Lower leg skin (tissue), 4 donors: ENCODE results near the gene IL1A. TPM values are rescaled to one million over a fixed set of nuclear protein-coding genes. Genes with fewer than 3 reads are reported as not detected.

Source experiments
- DNase-seq, 2 donors: peaks; one replicate each; pipeline ENCODE4 v3.0.0-alpha.2; 2019; ENCODE audit warnings: low spot score in 2 of 2
- H3K4me3 ChIP-seq: fragments of 200-600 bp; sonication (generic); 2 replicates; pipeline ENCODE4 v1.5.1; 2017; ENCODE audit warnings: mild to moderate bottlenecking, low read depth; ENCODE audit not compliant: poor library complexity, severe bottlenecking
- POLR2A ChIP-seq, 2 donors: fragments of 450-650 bp; IDR thresholded peaks; one replicate each; pipeline ENCODE4 v1.6.1; 2016 to 2017; ENCODE audit warnings: antibody characterized with exemption in 2 of 2, mild to moderate bottlenecking in 1 of 2, moderate library complexity in 1 of 2
- WGBS, 2 donors: methylation state at CpG; one replicate each; pipeline ENCODE4 v1.1.5; 2018; 5-methylcytosine and 5-hydroxymethylcytosine counted together
- intact Hi-C: fragments of 100-400 bp; cut with DNase I; formaldehyde crosslinking; loops from one replicate; pipeline ENCODE4 v1.15.0; 2023; ENCODE audit warnings: low total_unique reads
- total RNA-seq, 4 donors: library from RNA; depleted of rRNA; stranded (reverse); fragments of >200 nt; gene quantifications; one replicate each; pipeline ENCODE4 v1.1.0, GENCODE V29; 2016
- TF ChIP-seq, protein P1 (sequence below), 3 donors: fragments of 450-650 bp; IDR thresholded peaks; one replicate each; pipeline ENCODE4 v1.5.1; 2016; ENCODE audit warnings: antibody characterized with exemption in 3 of 3, mild to moderate bottlenecking in 3 of 3, moderate library complexity in 2 of 3

IL1A gene
- total RNA-seq, 4 donors from 2014 or later: 0.53 to 5.3 (median 0.84) TPM

DNA sequence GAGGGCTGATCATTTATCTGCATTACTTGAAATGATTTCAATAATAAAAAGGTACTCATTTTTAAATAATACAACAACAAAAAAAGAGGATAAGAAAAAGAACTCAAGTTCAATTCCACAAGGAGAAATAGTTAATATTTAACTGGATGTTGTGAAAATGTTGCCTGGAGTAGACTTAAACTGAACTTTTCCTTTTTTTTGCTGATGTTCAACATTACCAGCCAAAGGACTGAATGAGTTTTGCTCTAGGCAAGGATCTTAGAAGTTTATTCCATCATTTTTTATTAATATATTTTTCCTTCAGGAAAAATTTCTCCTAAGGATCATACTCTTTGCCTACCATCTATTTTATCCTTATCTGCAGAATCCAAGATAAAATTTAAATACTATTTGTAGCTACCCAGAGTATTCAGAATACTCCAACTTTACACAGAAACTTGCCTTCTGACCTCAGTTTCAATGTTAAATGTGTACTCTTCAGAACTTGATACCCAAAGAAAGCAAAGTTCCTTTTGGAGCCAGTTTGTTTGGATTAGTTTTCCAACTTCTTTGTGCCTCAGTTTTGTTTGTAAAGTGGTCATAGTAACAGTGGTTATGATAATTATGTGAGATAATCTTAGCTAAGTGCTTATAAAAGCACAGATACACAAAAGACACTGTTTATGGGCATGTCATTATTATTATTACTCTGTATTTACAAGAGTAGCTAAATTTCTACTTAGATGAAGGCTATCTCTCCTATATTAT lies 32.7 kb downstream of the IL1A start:
- H3K4me3 ChIP-seq: no peak overlapping the region
- intact Hi-C loops: loop anchor here (5.0 kb wide), 1 partner anchor 191 kb away; no protein-coding TSS in a partner anchor
- DNase-seq: no peak
- TF ChIP-seq, protein P1, sequence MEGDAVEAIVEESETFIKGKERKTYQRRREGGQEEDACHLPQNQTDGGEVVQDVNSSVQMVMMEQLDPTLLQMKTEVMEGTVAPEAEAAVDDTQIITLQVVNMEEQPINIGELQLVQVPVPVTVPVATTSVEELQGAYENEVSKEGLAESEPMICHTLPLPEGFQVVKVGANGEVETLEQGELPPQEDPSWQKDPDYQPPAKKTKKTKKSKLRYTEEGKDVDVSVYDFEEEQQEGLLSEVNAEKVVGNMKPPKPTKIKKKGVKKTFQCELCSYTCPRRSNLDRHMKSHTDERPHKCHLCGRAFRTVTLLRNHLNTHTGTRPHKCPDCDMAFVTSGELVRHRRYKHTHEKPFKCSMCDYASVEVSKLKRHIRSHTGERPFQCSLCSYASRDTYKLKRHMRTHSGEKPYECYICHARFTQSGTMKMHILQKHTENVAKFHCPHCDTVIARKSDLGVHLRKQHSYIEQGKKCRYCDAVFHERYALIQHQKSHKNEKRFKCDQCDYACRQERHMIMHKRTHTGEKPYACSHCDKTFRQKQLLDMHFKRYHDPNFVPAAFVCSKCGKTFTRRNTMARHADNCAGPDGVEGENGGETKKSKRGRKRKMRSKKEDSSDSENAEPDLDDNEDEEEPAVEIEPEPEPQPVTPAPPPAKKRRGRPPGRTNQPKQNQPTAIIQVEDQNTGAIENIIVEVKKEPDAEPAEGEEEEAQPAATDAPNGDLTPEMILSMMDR (IDR thresholded peaks at IDR 0.05): no peak

DNA sequence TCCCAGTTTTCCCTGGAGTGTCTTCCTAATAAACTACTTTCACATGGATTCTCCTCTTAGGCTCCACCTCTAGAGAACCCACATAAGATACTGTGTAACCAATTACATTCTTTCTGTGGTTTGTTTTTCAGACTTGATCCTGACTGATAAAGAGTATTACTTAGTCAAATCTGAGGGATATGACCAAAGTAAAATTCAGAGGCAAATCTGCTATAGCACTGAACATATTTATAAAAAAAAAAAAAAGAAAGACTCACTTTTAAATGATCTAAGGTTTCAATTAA lies 33.8 kb downstream of the IL1A start:
- DNase-seq: no peak
- TF ChIP-seq, protein P1 (IDR thresholded peaks at IDR 0.05): no peak
- no peak for TF ChIP-seq POLR2A (IDR thresholded peaks at IDR 0.05)
- H3K4me3 ChIP-seq: no peak overlapping the region
- intact Hi-C loops: loop anchor here (5.0 kb wide), 1 partner anchor 192 kb away; no protein-coding TSS in a partner anchor

DNA sequence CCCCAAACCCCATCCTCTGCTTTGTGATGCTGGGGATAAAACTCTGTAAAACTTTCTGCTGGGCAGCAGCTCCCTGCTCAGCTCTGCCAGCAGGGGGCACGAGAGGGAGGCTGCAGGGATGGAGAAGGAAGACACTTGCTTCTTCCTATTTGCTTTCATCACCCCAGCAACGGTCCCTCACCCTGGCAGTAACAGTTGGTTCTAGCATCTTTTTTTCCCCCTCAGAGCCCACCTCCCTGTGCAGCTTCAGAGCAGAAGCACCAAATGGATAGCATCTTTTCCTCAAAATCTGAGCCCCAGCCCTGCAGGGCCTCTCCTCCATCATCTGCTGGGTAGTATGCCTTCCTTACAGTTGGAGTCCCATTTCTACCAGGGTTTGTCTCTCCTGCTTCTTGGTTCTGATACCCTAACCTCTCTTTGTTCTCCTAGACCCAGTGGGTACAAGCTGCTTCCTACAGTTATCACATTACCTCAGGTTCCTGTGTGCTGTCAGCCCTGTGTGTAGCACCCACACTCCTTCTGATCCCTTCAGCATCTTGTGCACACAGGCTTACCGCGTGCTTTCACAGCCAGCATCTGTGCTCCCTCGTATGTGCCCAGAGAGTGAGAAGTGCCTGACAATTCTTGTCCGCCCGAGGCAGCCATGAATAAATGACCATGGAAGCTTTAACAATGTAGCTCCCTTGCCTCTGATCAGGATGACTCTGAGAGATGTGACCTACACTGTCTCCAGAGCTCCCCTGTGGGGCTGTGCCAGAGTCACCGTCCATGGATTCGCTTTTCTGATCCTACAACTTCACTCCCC lies 34.3 kb downstream of the IL1A start:
- intact Hi-C loops: loop anchor here (5.0 kb wide), 1 partner anchor 192 kb away; no protein-coding TSS in a partner anchor
- TF ChIP-seq POLR2A (IDR thresholded peaks at IDR 0.05): no peak
- TF ChIP-seq, protein P1 (IDR thresholded peaks at IDR 0.05): peak in 1 of 3 donors; percentile 80
- peak in 1 of 2 donors; percentile 92 for DNase-seq
- 64 to 68% methylated on average over 9 of the region's 9 CpGs for WGBS, 2 donors
- no peak overlapping the region for H3K4me3 ChIP-seq

DNA sequence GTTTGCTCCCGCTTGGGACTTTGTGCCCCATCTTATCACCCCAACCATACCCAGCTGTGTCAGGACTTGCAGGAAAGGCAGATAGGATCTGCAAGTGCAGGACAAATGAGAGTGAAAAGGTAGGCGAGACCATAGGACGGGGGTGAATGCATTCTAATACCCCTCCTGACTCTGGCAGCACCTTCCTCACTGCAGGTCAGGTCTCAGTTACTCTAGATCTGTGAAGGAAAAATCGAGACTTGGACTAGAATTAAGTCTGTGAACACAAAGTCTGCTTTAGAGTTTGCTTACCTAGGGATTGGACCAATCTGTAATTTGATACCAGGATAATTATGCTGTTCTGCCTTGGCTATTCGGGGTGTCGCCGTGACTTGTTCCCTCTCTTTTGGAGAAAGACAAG lies 43.8 kb downstream of the IL1A start:
- intact Hi-C loops: no loop called here
- H3K4me3 ChIP-seq: no peak overlapping the region
- 63 to 65% methylated on average over 7 of the region's 7 CpGs for WGBS, 2 donors
- no peak for DNase-seq
- TF ChIP-seq POLR2A (IDR thresholded peaks at IDR 0.05): no peak
- TF ChIP-seq, protein P1 (IDR thresholded peaks at IDR 0.05): no peak

GRCh38 chr2:112737542-112738232 lies 46.6 kb downstream of the IL1A start:
- intact Hi-C loops: no loop called here
- H3K4me3 ChIP-seq: no peak overlapping the region
- no peak for DNase-seq
- TF ChIP-seq, protein P1 (IDR thresholded peaks at IDR 0.05): no peak
- no peak for TF ChIP-seq POLR2A (IDR thresholded peaks at IDR 0.05)
- WGBS, 2 donors: 76 to 90% methylated on average over 1 of the region's 1 CpG
